Measurements from ENCODE around the gene HNRNPM.

HNRNPM gene

DNA sequence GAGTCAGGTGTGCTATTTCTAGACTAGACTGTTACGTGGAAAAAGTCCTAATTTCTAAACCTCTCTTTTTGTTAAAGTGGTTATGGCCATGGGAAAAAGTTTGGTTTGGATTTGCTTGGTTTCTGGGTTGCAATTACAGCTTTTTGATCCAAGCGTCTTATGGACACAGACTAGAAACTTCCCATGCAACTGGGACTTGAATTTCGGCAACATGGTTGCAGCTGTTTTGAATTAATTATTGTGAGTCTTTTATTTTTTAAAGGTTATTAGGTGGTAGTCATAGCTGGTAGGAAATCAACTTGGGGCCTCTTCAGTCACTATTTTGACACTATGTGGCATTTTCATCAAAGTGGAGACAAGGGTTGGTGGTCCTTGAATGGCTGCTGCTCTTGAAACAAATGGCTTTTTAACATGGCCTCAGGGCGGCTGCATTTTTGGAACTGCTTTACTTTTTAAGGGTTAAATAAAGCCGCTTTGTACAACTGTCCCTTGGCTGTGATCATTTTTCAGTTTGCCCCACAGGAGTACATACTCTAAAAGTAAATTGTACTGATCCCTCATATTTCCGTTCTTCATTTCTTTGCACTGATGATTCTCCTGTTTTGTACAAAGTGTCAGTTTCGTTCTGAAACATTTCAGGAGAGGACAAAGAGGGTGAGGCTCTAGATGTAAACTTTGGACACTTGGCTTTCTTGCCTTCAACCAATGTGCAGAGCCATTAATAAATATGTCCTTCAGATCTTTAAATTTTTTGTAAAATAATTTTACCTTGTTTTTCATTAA, 15.9 kb downstream of the HNRNPM start:
- no peak for DNase-seq

- DNase-seq = no peak
Measured at GRCh38 chr19:8461376-8461775, 16.6 kb downstream of the HNRNPM start.

DNA sequence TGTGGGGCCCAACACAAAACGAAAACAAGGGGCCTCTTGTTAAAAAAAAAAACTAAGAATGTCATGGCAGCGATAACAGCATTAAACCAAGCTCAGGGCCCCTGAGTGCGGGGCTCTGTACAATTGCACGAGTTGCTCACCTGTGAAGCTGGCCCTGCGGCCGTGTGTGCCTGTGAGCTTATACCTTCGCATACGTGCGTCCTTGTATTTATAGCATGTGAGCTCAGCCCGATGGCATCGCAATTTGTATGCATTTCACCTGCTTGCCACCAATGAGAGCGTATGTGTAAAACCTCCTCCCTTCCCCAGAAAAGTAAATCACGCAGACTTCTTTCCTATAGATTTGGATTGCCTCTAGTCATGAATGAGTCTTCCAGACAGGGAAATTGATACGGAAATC, 17.1 kb downstream of the HNRNPM start:
- no peak for DNase-seq

GRCh38 chr19:8462571-8462970, 17.8 kb downstream of the HNRNPM start:
- DNase-seq = no peak

GRCh38 chr19:8463365-8463764, 18.6 kb downstream of the HNRNPM start:
- DNase-seq = no peak

- DNase-seq = no peak
Measured at GRCh38 chr19:8466018-8466417, 21.2 kb downstream of the HNRNPM start.

- no peak for DNase-seq
Measured at GRCh38 chr19:8468124-8468523, 23.3 kb downstream of the HNRNPM start.

- no peak for DNase-seq
Measured at GRCh38 chr19:8468761-8469373, 24.1 kb downstream of the HNRNPM start.

DNA sequence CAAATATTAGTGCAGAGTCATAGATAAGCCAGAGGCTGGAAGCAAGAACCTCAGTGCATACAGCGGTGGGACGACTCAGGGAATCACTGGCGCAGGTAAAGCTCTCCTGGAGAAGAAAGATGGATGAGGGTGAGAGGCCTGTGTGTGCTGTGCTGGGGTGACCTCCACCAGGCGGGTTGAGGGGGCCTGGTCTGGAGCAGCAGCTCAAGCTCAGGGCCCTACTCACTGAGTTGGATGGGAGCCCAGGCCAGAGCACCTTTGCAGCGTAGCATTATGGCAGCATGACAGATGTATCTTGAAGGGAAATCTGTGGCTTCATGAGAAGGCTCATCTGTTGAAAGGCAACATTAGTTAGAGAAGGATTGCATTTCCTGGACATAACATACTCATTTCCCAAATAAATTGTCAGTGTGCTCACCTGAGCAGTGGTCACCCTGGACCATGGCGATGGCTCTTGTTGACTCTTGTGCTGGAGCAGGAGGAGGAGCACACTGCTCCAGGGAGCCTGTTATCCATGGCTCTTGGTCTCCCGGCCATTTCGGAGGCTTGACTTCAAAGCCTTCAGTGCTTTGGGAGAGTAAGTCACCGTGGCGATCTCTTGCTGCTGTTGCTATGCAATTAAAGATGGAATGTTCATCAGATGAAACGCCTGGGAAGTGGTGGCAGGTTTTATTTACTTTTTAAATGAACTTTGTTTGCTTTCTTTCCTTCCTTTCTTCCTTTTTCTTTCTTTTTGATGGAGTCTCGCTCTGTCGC, 25.0 kb downstream of the HNRNPM start:
- DNase-seq = no peak

DNA sequence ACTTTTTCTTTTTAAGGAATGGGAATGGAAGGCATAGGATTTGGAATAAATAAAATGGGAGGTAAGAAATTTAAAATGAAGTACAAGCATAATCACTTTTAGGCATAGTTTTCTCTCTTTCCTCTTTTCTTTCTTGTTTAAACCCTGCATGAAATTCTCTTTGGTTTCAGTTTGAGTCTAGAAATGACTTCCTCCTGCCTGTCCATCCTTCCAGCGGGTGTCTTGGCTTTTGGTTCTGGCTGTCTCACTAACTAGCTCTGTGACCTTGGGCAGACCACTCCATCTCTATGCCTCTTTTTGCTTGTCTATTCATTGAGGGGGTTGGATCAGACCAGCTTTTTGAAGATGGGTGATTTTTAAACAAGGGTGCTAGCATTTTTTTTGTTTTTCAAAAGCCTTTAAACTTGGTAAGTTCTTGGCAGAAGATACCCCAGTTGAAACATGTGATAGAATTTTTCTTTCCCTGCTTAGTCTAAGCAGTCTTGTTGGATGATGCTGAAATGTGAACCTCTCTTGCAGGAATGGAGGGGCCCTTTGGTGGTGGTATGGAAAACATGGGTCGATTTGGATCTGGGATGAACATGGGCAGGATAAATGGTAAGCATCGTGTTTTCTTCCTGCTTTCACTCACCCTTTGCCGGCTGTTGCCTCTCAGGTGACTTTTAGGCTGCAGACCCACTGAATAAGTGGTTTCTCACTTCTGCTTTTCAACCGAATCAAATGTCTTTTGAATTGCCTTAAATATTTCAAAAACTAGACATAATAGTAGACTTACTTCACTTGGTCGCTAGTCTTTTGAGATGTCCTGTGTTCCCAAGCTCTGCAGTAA, 29.1 kb downstream of the HNRNPM start:
- DNase-seq = no peak

GRCh38 chr19:8475005-8475404, 30.2 kb downstream of the HNRNPM start:
- DNase-seq = no peak

DNA sequence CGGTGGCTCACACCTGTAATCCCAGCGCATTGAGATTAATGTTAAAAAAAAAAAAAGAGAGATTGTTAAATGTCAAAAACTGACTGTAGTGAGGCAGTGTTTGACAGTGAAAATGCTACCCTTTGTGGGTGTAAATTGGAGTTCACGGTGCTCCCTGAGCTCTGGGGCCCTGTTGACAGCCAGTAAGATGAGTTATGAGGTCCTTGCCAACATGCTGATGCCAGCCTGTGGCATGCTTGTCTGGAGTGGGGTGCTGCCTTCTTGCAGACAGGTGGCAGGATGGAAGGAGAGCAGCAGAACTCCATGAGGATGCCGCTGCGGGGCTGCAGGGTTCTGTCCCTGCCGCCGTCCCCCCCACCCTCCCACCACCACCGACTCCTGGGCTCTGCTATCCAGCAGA, 31.7 kb downstream of the HNRNPM start:
- no peak for DNase-seq

DNA sequence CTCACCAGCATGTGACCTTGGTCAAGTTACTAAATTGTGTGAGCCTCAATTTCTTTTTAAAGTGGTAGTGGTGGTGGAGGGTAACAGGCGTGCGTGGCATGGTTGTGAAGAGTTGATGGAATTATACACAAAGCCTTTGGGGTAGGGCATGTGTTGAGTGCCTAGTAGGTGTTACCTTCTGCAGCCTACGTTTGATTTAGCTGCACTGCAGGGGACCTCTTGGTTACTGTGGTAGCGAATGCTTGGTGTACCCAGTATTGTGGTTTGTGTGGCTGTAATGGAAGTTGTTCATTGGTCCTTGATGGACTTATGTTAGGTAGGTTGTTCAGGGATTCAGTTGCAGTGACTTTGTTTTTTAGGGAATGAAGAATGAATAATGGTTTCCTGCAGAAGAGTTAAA, 33.1 kb downstream of the HNRNPM start:
- DNase-seq = no peak

DNA sequence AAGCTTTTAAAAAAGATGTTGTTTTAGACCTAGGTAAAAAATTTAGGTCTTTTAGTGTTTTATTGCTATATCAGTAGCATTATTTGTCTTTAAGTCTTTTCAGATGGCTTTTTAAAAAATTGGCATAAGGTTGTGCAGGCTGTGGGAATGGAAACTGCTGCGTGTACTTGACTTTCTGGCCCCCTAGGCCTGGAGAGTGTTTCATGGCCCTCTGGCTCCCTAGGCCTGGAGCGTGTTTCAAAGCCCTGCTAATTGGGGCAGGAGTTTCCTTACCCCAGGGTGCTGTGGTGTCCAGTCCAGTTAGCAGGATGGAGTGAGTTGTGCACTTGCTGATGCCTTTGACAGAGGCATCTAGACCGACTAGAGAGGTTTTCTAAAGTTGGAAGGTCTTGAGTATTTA, 33.8 kb downstream of the HNRNPM start:
- DNase-seq = no peak

GRCh38 chr19:8481201-8481600, 36.4 kb downstream of the HNRNPM start:
- no peak for DNase-seq

DNA sequence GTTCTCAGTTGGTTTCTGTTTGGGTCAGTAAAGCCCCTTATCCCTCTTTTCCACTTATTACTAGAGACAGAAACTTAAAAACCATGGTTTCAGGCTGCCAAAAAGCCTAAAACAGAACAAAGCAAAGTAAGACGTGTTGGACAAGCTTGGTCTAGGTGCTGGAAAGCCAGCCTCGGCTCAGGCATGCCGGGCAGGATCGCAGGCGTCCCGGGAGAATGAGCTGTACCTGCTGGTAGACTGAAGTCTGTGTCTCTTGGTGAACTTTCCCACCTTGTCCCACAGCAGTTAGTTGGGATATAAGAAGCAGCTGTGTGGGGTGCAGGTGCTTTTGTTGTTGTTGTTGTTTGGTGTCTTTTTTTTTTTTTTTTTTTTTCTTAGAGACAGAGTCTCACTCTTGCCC, 36.8 kb downstream of the HNRNPM start:
- no peak for DNase-seq

GRCh38 chr19:8482696-8483095, 37.9 kb downstream of the HNRNPM start:
- no peak for DNase-seq

- DNase-seq = no peak
Measured at GRCh38 chr19:8483165-8483564, 38.4 kb downstream of the HNRNPM start.

- no peak for DNase-seq
Measured at GRCh38 chr19:8484331-8484894, 39.6 kb downstream of the HNRNPM start.

GRCh38 chr19:8485561-8486371, 41.0 kb downstream of the HNRNPM start:
- DNase-seq = no peak

DNA sequence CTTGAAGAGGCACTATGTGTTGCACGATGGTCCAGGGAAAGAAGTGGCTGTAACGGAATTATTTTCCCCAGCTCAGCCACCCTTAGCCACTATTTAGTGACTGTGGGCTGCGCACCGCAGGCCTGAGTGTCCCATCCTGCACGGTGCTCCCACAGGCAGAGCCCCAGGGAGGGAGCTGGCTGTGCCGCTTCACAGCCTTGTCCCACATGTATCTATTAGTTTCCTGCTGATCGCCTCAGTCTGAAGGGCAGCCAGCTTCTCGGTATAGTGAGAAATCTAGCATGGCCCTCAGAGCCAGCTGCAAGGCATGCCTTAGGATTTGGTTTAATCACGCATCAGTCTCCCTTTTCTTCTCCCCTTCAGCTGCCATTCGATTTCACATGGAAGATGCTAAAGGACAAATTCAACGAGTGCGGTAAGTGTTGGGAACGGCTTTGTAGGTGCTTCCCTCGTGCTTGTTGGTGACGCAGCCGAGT, 41.9 kb downstream of the HNRNPM start:
- no peak for DNase-seq
